Activated T-cell treated with anti-CD3 and anti-CD28 coated beads, Interleukin-2, amount 50 U/mL, for 72 hours (primary cell): ENCODE data around the gene CHD9. TPM values are rescaled to one million over a fixed set of nuclear protein-coding genes. Genes with fewer than 3 reads are reported as not detected.

Source experiments
- ATAC-seq, 2 donors: fragments of 150-1000 bp; cut with Tn5 transposase; replicated peaks in 1 of 2; 2 replicates each; pipeline ENCODE4 v1.10.0; 2021; ENCODE audit warnings: moderate library complexity in 2 of 2, mild to moderate bottlenecking in 1 of 2
- DNase-seq, 2 donors: peaks; one replicate each; pipeline ENCODE4 v3.0.0; 2021 to 2022; ENCODE audit warnings: mixed read lengths in 1 of 2
- H3K27ac Mint-ChIP-seq: one replicate; pipeline ENCODE4 v1.8.0; 2022; ENCODE audit warnings: mild to moderate bottlenecking, moderate library complexity, mixed read lengths
- H3K27me3 Mint-ChIP-seq: one replicate; pipeline ENCODE4 v1.8.0; 2022; ENCODE audit warnings: low read depth, mixed read lengths
- H3K36me3 Mint-ChIP-seq, 2 donors: one replicate each; pipeline ENCODE4 v1.8.0; 2022; ENCODE audit warnings: mixed read lengths in 2 of 2, mild to moderate bottlenecking in 1 of 2; ENCODE audit not compliant: insufficient read depth in 2 of 2
- H3K4me1 Mint-ChIP-seq: one replicate; pipeline ENCODE4 v1.8.0; 2022; ENCODE audit warnings: low read depth, mixed read lengths
- H3K4me3 Mint-ChIP-seq, 2 donors: one replicate each; pipeline ENCODE4 v1.8.0; 2022; ENCODE audit warnings: mild to moderate bottlenecking in 2 of 2, mixed read lengths in 2 of 2, moderate library complexity in 2 of 2
- H3K9me3 Mint-ChIP-seq, 2 donors: one replicate each; pipeline ENCODE4 v1.8.0; 2022; ENCODE audit warnings: mixed read lengths in 2 of 2
- total RNA-seq, 2 donors: library from RNA; stranded (reverse); gene quantifications; one replicate each; pipeline ENCODE4 v1.2.3, GENCODE V29; 2022

The CHD9 gene
- total RNA-seq, 2 donors from 2014 or later, result 16.7 to 17.4 TPM

- H3K27me3 Mint-ChIP-seq, result no peaks in the 10 kb centered on the region
- no peaks in the 10 kb centered on the region for H3K36me3 Mint-ChIP-seq
- no peaks in the 10 kb centered on the region for H3K9me3 Mint-ChIP-seq
- ATAC-seq (no peak), DNase-seq (no peak)
- peak overlapping the region; percentile 72 for H3K27ac Mint-ChIP-seq
- peak overlapping the region; percentile 89 to 94 for H3K4me3 Mint-ChIP-seq
- H3K4me1 Mint-ChIP-seq, result peaks cover 17% of the 10 kb centered on the region
These were observed 74.7 kb downstream of the CHD9 start for GRCh38 chr16:53129281-53130158.

- DNase-seq (peak; percentile 95 to 96), ATAC-seq (peak; percentile 88)
- Mint-ChIP-seq H3K9me3 (no peaks in the 10 kb centered on the region), H3K36me3 (no peaks in the 10 kb centered on the region), H3K4me1 (peaks cover 17% of the 10 kb centered on the region), H3K4me3 (peak overlapping the region; percentile 89 to 94), H3K27ac (peak overlapping the region; percentile 72), H3K27me3 (no peaks in the 10 kb centered on the region)
These were observed 75.6 kb downstream of the CHD9 start for GRCh38 chr16:53130159-53131049.

- no peaks in the 10 kb centered on the region for H3K27me3 Mint-ChIP-seq
- no peaks in the 10 kb centered on the region for H3K36me3 Mint-ChIP-seq
- ATAC-seq (peak in 1 of 2 donors; percentile 0), DNase-seq (no peak)
- peak overlapping the region; percentile 75 to 78 for H3K4me3 Mint-ChIP-seq
- peaks cover 17% of the 10 kb centered on the region for H3K4me1 Mint-ChIP-seq
- H3K27ac Mint-ChIP-seq, result no peak overlapping the region
- no peaks in the 10 kb centered on the region for H3K9me3 Mint-ChIP-seq
These were observed 76.2 kb downstream of the CHD9 start for GRCh38 chr16:53131050-53131362.

- Mint-ChIP-seq H3K36me3 (no peaks in the 10 kb centered on the region), H3K4me3 (peak overlapping the region; percentile 88 to 96), H3K27ac (peak overlapping the region; percentile 79), H3K27me3 (no peaks in the 10 kb centered on the region), H3K9me3 (no peaks in the 10 kb centered on the region), H3K4me1 (peaks cover 16% of the 10 kb centered on the region)
- ATAC-seq (peak; percentile 27 to 28), DNase-seq (peak; percentile 66 to 69)
These were observed 76.7 kb downstream of the CHD9 start for GRCh38 chr16:53131363-53132071.

GRCh38 chr16:53132406-53132805 is 77.6 kb downstream of the CHD9 start:
- Mint-ChIP-seq H3K4me3 (peak overlapping the region; percentile 88 to 96), H3K36me3 (no peaks in the 10 kb centered on the region), H3K4me1 (peaks cover 9% of the 10 kb centered on the region), H3K27ac (no peak overlapping the region), H3K27me3 (no peaks in the 10 kb centered on the region), H3K9me3 (no peaks in the 10 kb centered on the region)
- no peak for ATAC-seq
- no peak for DNase-seq

GRCh38 chr16:53135329-53135728 is 80.5 kb downstream of the CHD9 start:
- H3K27ac Mint-ChIP-seq, result peak overlapping the region; percentile 40
- no peaks in the 10 kb centered on the region for H3K36me3 Mint-ChIP-seq
- no peaks in the 10 kb centered on the region for H3K27me3 Mint-ChIP-seq
- no peak overlapping the region for H3K4me3 Mint-ChIP-seq
- H3K4me1 Mint-ChIP-seq, result no peaks in the 10 kb centered on the region
- DNase-seq (no peak), ATAC-seq (no peak)
- no peaks in the 10 kb centered on the region for H3K9me3 Mint-ChIP-seq

- Mint-ChIP-seq H3K9me3 (no peaks in the 10 kb centered on the region), H3K36me3 (no peaks in the 10 kb centered on the region), H3K4me1 (no peaks in the 10 kb centered on the region), H3K4me3 (no peak overlapping the region), H3K27ac (no peak overlapping the region), H3K27me3 (no peaks in the 10 kb centered on the region)
- ATAC-seq (no peak), DNase-seq (no peak)
These were observed 88.2 kb downstream of the CHD9 start for GRCh38 chr16:53142823-53143568.

GRCh38 chr16:53147500-53148065 is 92.8 kb downstream of the CHD9 start:
- no peaks in the 10 kb centered on the region for H3K4me1 Mint-ChIP-seq
- ATAC-seq (no peak), DNase-seq (no peak)
- no peaks in the 10 kb centered on the region for H3K27me3 Mint-ChIP-seq
- no peak overlapping the region for H3K27ac Mint-ChIP-seq
- no peak overlapping the region for H3K4me3 Mint-ChIP-seq
- peaks cover 2 to 6% of the 10 kb centered on the region in 2 donors for H3K36me3 Mint-ChIP-seq
- no peaks in the 10 kb centered on the region for H3K9me3 Mint-ChIP-seq

GRCh38 chr16:53150769-53151168 is 96.0 kb downstream of the CHD9 start:
- Mint-ChIP-seq H3K4me3 (no peak overlapping the region), H3K9me3 (no peaks in the 10 kb centered on the region), H3K27me3 (no peaks in the 10 kb centered on the region), H3K4me1 (no peaks in the 10 kb centered on the region), H3K36me3 (peaks cover 2 to 6% of the 10 kb centered on the region in 2 donors), H3K27ac (no peak overlapping the region)
- ATAC-seq, result no peak
- no peak for DNase-seq

- ATAC-seq (peak in 1 of 2 donors; percentile 51), DNase-seq (no peak)
- Mint-ChIP-seq H3K27me3 (no peaks in the 10 kb centered on the region), H3K9me3 (no peaks in the 10 kb centered on the region), H3K4me1 (no peaks in the 10 kb centered on the region), H3K27ac (no peak overlapping the region), H3K4me3 (no peak overlapping the region), H3K36me3 (peaks cover 3 to 14% of the 10 kb centered on the region in 2 donors)
These were observed 97.5 kb downstream of the CHD9 start for GRCh38 chr16:53152329-53152728.

- no peaks in the 10 kb centered on the region for H3K27me3 Mint-ChIP-seq
- no peaks in the 10 kb centered on the region for H3K4me1 Mint-ChIP-seq
- DNase-seq (no peak), ATAC-seq (no peak)
- peaks cover 4 to 15% of the 10 kb centered on the region in 2 donors for H3K36me3 Mint-ChIP-seq
- H3K27ac Mint-ChIP-seq, result no peak overlapping the region
- H3K4me3 Mint-ChIP-seq, result no peak overlapping the region
- H3K9me3 Mint-ChIP-seq, result no peaks in the 10 kb centered on the region
These were observed 98.3 kb downstream of the CHD9 start for GRCh38 chr16:53153130-53153529.

- Mint-ChIP-seq H3K27ac (no peak overlapping the region), H3K4me3 (no peak overlapping the region), H3K9me3 (no peaks in the 10 kb centered on the region), H3K4me1 (no peaks in the 10 kb centered on the region), H3K36me3 (peaks cover 2 to 9% of the 10 kb centered on the region in 2 donors), H3K27me3 (no peaks in the 10 kb centered on the region)
- DNase-seq (no peak), ATAC-seq (no peak)
These were observed 99.7 kb downstream of the CHD9 start for GRCh38 chr16:53154513-53154912.
